Measurements from ENCODE around the gene PNKD.

Gene PNKD

DNA sequence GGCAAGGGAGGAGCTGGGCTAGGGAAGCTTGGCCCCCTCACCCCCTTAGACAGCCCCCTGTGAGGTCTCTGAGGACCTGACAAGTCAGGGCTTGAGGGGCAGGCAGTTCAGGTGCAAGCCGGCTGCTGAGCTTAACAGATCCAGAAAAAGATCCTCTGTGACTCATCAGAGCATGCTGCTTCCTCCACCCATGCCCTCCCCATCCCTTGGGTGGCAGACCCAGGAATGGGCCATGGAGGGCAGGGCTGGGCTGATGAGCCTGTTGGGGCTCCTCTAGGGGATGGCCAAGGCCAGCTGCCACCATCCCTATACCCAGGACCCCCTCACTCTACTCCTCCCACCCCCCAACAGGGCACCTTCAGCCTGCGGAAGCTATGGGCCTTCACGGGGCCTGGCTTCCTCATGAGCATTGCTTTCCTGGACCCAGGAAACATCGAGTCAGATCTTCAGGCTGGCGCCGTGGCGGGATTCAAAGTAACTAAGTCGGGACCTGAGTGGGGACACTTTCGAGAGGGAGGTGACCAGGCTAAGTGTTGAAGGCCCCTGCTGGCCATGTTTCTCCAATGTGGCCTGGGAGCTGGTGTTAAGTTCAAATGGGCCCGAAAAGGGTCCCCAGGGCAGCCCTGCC, 113.7 kb downstream of the PNKD start:
- no peak for DNase-seq

DNA sequence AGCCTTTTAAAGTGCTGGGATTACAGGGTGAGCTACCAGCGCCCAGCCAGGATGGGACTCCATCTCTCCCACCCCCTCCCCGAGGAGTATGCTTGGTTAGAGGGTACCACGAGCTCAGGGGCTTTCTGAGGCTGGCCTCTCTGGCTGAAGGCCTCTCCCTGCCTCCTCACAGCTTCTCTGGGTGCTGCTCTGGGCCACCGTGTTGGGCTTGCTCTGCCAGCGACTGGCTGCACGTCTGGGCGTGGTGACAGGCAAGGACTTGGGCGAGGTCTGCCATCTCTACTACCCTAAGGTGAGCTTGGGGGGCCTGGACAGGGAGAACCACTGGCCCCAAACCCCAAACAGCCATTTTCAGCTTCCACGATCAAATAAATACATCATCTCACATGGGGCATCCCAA, 114.7 kb downstream of the PNKD start:
- no peak for DNase-seq

DNA sequence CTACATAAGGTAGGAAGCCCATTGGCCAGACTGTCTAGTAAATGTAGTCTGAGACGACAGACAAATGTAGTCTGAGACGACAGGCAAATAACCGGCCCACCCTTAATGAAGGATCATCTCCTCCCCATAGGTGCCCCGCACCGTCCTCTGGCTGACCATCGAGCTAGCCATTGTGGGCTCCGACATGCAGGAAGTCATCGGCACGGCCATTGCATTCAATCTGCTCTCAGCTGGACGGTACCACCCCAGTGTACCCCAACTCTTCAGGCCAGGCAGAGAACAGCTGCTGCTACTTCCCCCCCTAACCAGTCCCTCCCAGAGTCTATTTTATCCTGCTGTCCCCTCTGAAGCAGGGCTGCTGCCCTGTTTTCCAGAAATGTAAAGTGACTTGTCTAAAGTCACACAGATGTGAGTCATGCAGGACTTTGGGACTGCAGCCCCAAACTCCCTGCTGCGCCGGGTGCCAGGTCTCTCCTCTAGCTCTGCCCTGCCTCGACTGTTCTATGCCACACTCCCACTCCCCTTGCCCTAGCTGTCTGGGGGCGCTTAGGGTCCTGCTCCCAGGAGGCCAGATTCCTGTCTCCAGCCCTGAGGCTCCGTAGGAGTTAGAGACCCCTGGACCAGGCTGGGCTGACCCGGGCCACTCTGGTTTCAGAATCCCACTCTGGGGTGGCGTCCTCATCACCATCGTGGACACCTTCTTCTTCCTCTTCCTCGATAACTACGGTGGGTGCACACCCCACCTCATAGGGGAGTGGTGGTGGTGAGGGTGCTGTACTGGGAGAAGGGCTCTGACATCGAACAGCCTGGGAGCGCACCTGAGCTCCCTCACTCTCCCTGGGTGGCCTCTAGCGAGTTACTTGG, 116.4 kb downstream of the PNKD start:
- DNase-seq, result no peak

DNA sequence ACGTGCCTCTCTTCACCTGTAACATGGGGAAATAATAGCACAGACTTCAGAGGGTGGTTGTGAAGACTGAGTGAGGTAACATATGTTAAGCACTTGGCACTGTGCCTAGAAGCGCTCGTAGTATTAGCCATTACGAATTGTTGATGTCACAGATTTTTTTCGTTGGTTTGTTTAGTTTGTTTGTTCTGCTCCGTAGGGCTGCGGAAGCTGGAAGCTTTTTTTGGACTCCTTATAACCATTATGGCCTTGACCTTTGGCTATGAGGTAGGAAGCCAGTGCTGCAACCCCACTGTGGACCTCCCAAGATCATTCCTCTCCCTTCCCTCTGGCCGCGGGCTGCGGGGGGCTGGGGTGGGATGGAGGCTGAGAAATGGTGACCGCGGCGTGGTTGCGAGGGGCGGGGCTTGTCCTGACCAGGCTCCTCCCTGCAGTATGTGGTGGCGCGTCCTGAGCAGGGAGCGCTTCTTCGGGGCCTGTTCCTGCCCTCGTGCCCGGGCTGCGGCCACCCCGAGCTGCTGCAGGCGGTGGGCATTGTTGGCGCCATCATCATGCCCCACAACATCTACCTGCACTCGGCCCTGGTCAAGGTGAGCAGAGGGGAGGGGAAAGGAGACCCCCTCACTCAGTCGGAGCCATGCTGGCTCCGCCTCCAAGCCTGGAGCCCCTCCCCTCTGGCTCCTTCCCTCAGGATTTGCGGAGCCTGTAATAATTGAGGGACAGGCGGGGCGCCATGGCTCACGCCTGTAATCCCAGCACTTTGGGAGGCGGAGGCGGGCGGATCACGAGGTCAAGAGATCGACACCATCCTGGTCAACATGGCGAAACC, 117.3 kb downstream of the PNKD start:
- DNase-seq, result no peak

DNA sequence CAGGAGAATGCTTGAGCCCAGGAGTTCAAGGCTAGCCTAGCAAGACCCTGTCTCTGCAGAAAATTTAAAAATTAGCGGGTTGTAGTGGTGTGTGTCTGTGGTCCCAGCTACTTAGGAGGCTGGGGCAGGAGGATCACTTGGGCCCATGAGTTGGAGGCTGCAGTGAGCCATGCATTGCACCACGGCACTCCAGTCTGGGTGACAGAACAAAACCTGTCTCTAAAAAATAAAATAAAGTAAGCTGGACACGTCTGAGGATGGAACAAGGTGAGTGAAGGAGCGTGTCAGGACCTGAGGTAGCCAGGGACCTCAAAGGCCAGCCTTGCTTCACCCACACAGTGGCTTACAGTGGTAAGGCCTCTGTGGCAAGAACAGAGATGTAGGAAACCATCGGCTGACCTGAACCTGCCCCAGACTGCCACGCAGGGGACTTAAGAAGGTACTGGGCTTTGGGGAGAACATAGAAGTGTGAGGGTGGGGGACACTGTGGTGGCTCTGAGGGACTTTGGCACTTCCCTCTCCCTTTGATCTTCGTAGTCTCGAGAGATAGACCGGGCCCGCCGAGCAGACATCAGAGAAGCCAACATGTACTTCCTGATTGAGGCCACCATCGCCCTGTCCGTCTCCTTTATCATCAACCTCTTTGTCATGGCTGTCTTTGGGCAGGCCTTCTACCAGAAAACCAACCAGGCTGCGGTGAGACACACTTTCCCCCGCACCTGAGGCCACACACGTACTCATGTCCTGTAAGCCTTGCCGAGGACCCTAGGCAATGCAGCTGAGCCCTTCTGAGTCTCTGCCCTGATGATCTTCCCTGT, 119.2 kb downstream of the PNKD start:
- no peak for DNase-seq

DNA sequence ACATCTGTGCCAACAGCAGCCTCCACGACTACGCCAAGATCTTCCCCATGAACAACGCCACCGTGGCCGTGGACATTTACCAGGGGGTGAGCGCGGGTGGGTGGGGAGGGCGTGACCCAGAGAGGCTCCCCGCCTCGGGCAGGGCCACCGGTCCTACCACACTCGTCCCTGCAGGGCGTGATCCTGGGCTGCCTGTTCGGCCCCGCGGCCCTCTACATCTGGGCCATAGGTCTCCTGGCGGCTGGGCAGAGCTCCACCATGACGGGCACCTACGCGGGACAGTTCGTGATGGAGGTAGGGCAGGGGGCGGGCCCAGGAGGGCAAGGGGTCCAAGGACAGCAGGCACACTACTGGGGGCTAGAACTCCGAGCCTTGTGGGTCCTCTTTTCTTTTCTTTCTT, 120.9 kb downstream of the PNKD start:
- DNase-seq, result no peak

DNA sequence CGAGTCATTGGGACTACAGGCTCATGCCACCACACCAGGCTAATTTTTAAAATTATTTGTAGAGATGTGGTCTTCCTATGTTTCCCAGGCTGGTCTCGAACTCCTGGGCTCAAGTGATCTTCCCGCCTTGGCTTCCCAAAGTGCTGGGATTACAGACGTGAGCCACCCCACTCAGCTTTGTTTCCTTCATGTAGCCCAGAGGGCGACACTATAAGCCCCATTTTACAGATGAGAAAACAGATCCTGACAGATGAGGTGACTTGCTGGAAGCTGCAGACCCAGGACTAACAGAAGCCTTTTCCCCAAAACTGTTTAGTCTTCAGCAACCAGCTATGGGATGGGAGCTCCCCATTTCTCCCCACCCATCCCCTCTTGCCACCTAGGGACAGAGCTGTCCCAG, 122.1 kb downstream of the PNKD start:
- DNase-seq, result no peak

DNA sequence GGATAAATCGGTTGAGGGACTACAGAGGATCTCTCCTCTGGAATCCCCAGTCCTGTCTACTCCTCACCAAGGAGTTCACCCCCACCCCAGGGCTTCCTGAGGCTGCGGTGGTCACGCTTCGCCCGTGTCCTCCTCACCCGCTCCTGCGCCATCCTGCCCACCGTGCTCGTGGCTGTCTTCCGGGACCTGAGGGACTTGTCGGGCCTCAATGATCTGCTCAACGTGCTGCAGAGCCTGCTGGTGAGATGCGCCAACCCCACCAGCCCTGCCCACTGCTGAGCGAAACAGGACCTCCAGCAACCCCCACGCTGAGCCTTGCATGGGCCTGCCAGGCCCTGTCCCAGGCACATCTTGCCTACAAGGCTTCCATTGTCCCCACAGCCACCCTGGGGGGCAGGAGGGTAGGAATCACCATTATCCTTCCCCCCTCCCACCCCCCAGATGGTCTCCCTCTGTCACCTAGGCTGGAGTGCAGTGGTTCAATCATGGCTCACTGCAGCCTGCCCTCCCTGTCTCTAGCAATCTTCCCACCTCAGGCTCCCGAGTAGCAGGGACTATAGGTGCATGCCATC, 122.7 kb downstream of the PNKD start:
- no peak for DNase-seq

DNA sequence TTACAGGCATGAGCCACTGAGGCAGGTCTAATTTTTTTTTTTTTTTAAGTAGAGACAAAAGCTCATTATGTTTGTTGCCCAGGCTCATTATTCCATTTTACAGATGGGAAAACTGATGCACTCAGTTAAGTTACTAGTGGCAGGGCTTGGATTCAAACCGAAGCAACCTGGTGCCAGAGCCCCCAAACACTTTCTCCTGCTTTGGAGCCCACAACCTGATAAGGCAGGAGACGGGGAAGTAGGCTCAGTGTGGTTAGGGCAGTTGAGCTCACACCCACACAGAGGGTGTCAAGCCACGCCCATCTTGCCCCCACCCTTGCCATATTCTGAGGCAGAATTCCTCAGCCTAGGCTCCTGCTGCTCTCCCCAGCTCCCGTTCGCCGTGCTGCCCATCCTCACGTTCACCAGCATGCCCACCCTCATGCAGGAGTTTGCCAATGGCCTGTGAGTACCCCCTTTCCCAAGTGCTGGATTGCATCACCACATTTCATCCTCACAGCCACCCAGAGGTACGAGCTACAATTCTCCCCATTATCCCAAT, 123.5 kb downstream of the PNKD start:
- no peak for DNase-seq

DNA sequence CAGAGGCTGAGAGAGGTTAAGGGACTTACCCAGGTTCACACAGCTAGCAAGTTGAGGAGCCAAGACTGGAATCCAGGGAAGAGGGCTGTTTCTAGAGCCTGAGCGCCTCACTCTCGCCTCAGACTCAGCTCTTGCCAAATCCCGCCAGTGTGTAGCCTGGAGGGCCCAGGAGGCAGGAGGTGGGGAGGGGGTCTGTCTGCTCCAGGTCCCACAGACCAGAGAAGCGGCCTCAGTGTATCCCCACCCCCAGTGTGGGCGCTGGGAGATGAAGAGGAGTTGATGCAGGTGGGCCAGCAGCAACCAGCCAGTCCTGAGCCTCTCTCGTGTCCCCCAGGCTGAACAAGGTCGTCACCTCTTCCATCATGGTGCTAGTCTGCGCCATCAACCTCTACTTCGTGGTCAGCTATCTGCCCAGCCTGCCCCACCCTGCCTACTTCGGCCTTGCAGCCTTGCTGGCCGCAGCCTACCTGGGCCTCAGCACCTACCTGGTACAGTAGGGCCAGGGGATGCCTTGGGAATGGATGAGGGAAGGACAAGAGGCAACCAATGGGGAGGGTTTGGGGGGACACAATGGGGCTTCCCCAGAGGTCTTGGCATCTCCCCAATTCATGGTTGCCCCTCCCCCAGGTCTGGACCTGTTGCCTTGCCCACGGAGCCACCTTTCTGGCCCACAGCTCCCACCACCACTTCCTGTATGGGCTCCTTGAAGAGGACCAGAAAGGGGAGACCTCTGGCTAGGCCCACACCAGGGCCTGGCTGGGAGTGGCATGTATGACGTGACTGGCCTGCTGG, 124.2 kb downstream of the PNKD start:
- DNase-seq, result no peak

DNA sequence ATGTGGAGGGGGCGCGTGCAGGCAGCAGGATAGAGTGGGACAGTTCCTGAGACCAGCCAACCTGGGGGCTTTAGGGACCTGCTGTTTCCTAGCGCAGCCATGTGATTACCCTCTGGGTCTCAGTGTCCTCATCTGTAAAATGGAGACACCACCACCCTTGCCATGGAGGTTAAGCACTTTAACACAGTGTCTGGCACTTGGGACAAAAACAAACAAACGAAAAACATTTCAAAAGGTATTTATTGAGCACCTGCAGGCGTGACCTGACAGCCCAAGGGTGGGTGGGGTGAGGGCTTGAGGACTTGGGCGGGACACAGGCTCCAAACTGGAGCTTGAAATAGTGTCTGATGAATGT, 124.7 kb downstream of the PNKD start:
- DNase-seq, result no peak

DNA sequence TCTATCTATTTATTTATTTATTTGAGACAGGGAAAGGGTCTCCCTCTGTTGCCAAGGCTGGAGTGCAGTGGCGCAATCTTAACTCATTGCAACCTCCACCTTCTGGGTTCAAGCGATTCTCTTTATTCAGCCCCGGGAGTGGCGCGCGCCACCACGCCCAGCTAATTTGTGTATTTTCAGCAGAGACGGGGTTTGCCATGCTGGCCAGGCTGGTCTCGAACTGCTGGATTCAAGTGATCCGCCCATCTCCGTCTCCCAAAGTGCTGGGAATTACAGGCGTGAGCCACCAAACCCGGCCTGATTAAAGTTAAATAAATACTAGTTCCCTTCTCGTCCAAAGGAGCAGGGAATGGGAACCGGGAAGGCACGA, 125.1 kb downstream of the PNKD start:
- no peak for DNase-seq

DNA sequence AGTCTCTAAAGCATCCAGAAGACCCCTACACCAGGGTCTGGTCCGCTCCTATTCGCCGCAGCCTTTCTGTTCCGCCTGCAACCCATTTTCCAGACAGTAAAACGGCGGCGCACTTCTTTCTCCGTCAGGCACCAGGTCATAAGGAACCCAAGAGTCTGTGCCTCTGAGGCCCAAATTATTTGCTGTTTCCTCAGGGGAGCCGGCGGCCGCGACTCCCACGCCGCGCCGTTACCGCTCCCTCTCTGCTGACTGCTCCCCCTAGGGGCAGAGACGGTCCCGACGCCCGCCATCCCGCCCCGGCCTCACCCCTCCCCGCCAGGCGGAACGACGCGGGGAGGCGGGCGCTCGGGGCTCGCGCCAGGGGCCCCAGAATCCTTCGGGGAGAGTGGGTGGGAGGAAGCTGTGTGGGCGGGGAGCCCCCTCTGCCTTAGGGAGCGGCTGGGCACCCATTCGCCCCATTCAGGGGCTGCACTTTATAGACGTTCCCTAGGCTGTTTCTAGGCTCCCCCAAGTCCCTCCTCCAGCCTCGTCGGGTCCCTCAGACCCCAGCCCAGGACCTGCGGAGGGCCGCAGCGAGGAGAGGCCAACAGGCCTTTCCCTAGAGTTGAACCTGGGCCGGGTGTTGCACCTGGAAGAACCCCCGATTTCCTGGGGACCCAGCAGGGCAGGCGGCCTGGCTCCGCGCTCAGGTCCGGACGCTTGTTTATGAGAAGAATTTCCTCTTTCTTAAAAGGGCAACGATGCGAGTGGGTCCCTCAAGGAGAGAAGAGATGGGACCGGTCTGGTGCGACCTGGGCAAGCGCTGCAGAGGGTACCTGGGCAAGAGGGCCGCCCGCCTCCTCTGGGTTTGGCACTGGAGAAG, 125.7 kb downstream of the PNKD start:
- peak; percentile 77 for DNase-seq
